Measurements from ENCODE around the gene ABR.

Gene ABR

DNA sequence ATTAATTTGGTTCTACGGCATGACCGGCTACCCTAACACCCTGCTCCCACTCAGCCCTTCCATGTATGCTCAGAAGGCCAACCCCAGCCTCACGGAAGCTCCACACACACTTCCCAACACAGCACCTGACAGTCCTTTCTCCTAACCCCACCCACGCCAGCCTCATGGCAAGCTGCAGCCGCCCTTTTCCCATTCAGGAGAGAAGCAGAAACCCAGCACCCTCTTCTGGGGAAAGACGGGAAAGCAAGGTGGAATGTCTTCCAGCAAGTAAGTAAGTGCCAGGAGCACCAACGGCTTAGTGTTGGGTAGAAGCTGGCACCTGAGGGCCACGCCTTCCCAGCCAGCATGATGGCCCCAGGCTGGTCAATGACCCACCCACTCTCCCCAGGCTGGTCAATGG lies 32.1 kb downstream of the ABR start:
- Histone ChIP-seq H3K9me3 (ENCODE audit: control insufficient read depth, low read length) (no peaks in the 10 kb centered on the region), H3K18ac (ENCODE audit: low read depth in 1 of 2, low read length in 2 of 2) (no peak overlapping the region), H3K27me3 (ENCODE audit: control insufficient read depth in 1 of 2, insufficient read depth in 1 of 2, low read length in 2 of 2) (no peaks in the 10 kb centered on the region), H3K4me3 (ENCODE audit: insufficient read depth in 1 of 2, low read depth in 1 of 2, low read length in 2 of 2) (no peak overlapping the region), H3K4me1 (ENCODE audit: control insufficient read depth, insufficient read depth, low read depth, low read length) (peaks cover 12% of the 10 kb centered on the region), H2BK12ac (ENCODE audit: low read length in 2 of 2) (no peak overlapping the region), H2BK15ac (ENCODE audit: low read depth, poor library complexity, severe bottlenecking) (no peak overlapping the region), H2AFZ (ENCODE audit: low read depth, low read length) (no peak overlapping the region), H3K36me3 (ENCODE audit: control insufficient read depth in 1 of 2, insufficient read depth in 2 of 2, low read depth in 1 of 2, low read length in 2 of 2) (peaks cover 19 to 24% of the 10 kb centered on the region in 2 experiments), H2BK5ac (ENCODE audit: low read depth, low read length, poor library complexity, severe bottlenecking) (no peak overlapping the region), H3K9ac (ENCODE audit: low read length) (no peak overlapping the region), H4K8ac (ENCODE audit: low read length) (no peak overlapping the region), H2BK120ac (ENCODE audit: low read depth, low read length) (no peak overlapping the region), H4K91ac (ENCODE audit: low read length) (no peak overlapping the region), H3K27ac (ENCODE audit: low read length, poor library complexity, severe bottlenecking) (no peak overlapping the region), H3K4me2 (ENCODE audit: low read length, poor library complexity, severe bottlenecking) (no peak overlapping the region), H3K14ac (ENCODE audit: low read length in 2 of 2) (no peak overlapping the region), H2AK5ac (ENCODE audit: low read length, severe bottlenecking) (no peak overlapping the region), H3K79me1 (replicated peaks; ENCODE audit: low read length, poor library complexity, severe bottlenecking) (peaks cover 19% of the 10 kb centered on the region), H3K4ac (ENCODE audit: low read depth in 1 of 2, low read length in 2 of 2) (no peak overlapping the region), H3K23ac (ENCODE audit: low read length in 2 of 2) (no peak overlapping the region)
- peak; percentile 56 for DNase-seq
- WGBS = 62% methylated on average over 8 of the region's 8 CpGs

DNA sequence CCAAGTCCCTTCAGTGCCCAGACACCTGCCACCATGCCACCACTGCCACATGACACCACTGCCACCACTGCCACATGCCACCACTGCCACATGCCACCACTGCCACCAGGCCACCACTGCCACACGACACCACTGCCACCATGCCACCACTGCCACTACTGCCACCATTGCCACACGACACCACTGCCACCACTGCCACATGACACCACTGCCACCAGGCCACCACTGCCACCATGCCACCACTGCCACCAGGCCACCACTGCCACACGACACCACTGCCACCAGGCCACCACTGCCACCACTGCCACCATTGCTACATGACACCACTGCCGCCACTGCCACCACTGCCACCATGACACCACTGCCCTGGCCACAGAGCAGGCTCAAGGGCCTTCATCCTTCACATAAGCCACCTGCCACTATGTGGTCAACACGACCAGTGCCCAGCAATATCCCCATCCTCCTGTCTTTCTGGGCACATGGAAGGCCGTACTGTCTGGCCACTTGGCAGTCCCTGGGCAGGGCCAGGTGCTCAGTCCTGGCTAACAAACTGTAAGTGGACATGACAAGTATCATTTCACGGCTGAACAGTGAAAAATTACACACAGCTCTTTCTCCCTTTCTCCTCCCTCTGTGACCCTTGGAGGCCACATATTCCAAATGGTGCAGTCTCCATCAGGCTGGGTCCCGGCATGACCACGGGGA lies 33.1 kb downstream of the ABR start:
- H4K91ac ChIP-seq (ENCODE audit: low read length) = no peak overlapping the region
- H2BK5ac ChIP-seq (ENCODE audit: low read depth, low read length, poor library complexity, severe bottlenecking) = no peak overlapping the region
- H3K27ac ChIP-seq (ENCODE audit: low read length, poor library complexity, severe bottlenecking) = no peak overlapping the region
- peaks cover 12% of the 10 kb centered on the region for H3K4me1 ChIP-seq (ENCODE audit: control insufficient read depth, insufficient read depth, low read depth, low read length)
- no peak overlapping the region for H2AFZ ChIP-seq (ENCODE audit: low read depth, low read length)
- peaks cover 19% of the 10 kb centered on the region for H3K79me1 ChIP-seq (replicated peaks; ENCODE audit: low read length, poor library complexity, severe bottlenecking)
- no peak overlapping the region for H4K8ac ChIP-seq (ENCODE audit: low read length)
- H2AK5ac ChIP-seq (ENCODE audit: low read length, severe bottlenecking) = no peak overlapping the region
- WGBS = 82% methylated on average over 9 of the region's 9 CpGs
- no peak overlapping the region for H2BK120ac ChIP-seq (ENCODE audit: low read depth, low read length)
- H3K9ac ChIP-seq (ENCODE audit: low read length) = no peak overlapping the region
- H3K23ac ChIP-seq (ENCODE audit: low read length in 2 of 2) = no peak overlapping the region
- peaks cover 19 to 24% of the 10 kb centered on the region in 2 experiments for H3K36me3 ChIP-seq (ENCODE audit: control insufficient read depth in 1 of 2, insufficient read depth in 2 of 2, low read depth in 1 of 2, low read length in 2 of 2)
- no peak overlapping the region for H2BK12ac ChIP-seq (ENCODE audit: low read length in 2 of 2)
- H3K27me3 ChIP-seq (ENCODE audit: control insufficient read depth in 1 of 2, insufficient read depth in 1 of 2, low read length in 2 of 2) = no peaks in the 10 kb centered on the region
- no peaks in the 10 kb centered on the region for H3K9me3 ChIP-seq (ENCODE audit: control insufficient read depth, low read length)
- H3K4me3 ChIP-seq (ENCODE audit: insufficient read depth in 1 of 2, low read depth in 1 of 2, low read length in 2 of 2) = no peak overlapping the region
- no peak for DNase-seq
- H3K18ac ChIP-seq (ENCODE audit: low read depth in 1 of 2, low read length in 2 of 2) = no peak overlapping the region
- no peak overlapping the region for H3K14ac ChIP-seq (ENCODE audit: low read length in 2 of 2)
- no peak overlapping the region for H2BK15ac ChIP-seq (ENCODE audit: low read depth, poor library complexity, severe bottlenecking)
- H3K4ac ChIP-seq (ENCODE audit: low read depth in 1 of 2, low read length in 2 of 2) = no peak overlapping the region
- H3K4me2 ChIP-seq (ENCODE audit: low read length, poor library complexity, severe bottlenecking) = no peak overlapping the region

- Histone ChIP-seq H3K9ac (ENCODE audit: low read length) (no peak overlapping the region), H3K23ac (ENCODE audit: low read length in 2 of 2) (no peak overlapping the region), H2AFZ (ENCODE audit: low read depth, low read length) (no peak overlapping the region)
These were observed 34.3 kb downstream of the ABR start for GRCh38 chr17:1145311-1145986.

DNA sequence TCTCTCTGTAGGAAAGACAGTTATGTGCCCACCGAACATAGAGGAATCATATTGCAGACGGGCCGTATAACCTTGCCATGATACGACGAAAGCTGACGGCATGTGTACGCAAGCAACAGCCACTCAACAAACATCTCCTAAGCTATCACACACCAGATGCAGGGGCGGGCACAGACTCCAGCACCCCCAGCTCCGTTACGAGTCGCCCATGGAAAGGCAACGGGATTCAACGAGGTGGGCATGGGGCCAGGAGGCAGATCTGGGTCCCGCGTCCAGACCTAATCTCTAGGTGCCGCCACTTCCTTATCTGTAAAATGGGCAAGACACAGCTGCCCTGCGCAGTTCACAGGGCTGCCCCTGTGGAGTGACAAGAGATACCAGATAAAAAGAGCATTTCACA lies 35.6 kb downstream of the ABR start:
- no peak overlapping the region for H2AK5ac ChIP-seq (ENCODE audit: low read length, severe bottlenecking)
- no peaks in the 10 kb centered on the region for H3K27me3 ChIP-seq (ENCODE audit: control insufficient read depth in 1 of 2, insufficient read depth in 1 of 2, low read length in 2 of 2)
- no peak overlapping the region for H3K18ac ChIP-seq (ENCODE audit: low read depth in 1 of 2, low read length in 2 of 2)
- no peak overlapping the region for H2BK5ac ChIP-seq (ENCODE audit: low read depth, low read length, poor library complexity, severe bottlenecking)
- H3K9ac ChIP-seq (ENCODE audit: low read length) = no peak overlapping the region
- no peak overlapping the region for H4K8ac ChIP-seq (ENCODE audit: low read length)
- no peak overlapping the region for H2AFZ ChIP-seq (ENCODE audit: low read depth, low read length)
- H2BK15ac ChIP-seq (ENCODE audit: low read depth, poor library complexity, severe bottlenecking) = no peak overlapping the region
- peaks cover 19% of the 10 kb centered on the region for H3K4me1 ChIP-seq (ENCODE audit: control insufficient read depth, insufficient read depth, low read depth, low read length)
- no peak overlapping the region for H3K4me2 ChIP-seq (ENCODE audit: low read length, poor library complexity, severe bottlenecking)
- H3K23ac ChIP-seq (ENCODE audit: low read length in 2 of 2) = no peak overlapping the region
- WGBS = 94% methylated on average over 17 of the region's 17 CpGs
- H3K9me3 ChIP-seq (ENCODE audit: control insufficient read depth, low read length) = no peaks in the 10 kb centered on the region
- peaks cover 15% of the 10 kb centered on the region for H3K79me1 ChIP-seq (replicated peaks; ENCODE audit: low read length, poor library complexity, severe bottlenecking)
- H3K27ac ChIP-seq (ENCODE audit: low read length, poor library complexity, severe bottlenecking) = no peak overlapping the region
- peaks cover 6 to 19% of the 10 kb centered on the region in 2 experiments for H3K36me3 ChIP-seq (ENCODE audit: control insufficient read depth in 1 of 2, insufficient read depth in 2 of 2, low read depth in 1 of 2, low read length in 2 of 2)
- no peak for DNase-seq
- no peak overlapping the region for H4K91ac ChIP-seq (ENCODE audit: low read length)
- no peak overlapping the region for H2BK12ac ChIP-seq (ENCODE audit: low read length in 2 of 2)
- H2BK120ac ChIP-seq (ENCODE audit: low read depth, low read length) = no peak overlapping the region
- no peak overlapping the region for H3K4ac ChIP-seq (ENCODE audit: low read depth in 1 of 2, low read length in 2 of 2)
- H3K4me3 ChIP-seq (ENCODE audit: insufficient read depth in 1 of 2, low read depth in 1 of 2, low read length in 2 of 2) = no peak overlapping the region
- H3K14ac ChIP-seq (ENCODE audit: low read length in 2 of 2) = no peak overlapping the region

More at GRCh38 chr17:1145311-1145986, 34.3 kb downstream of the ABR start:
- no peak overlapping the region for H4K8ac ChIP-seq (ENCODE audit: low read length)
- no peak overlapping the region for H2BK12ac ChIP-seq (ENCODE audit: low read length in 2 of 2)
- no peaks in the 10 kb centered on the region for H3K9me3 ChIP-seq (ENCODE audit: control insufficient read depth, low read length)
- no peak overlapping the region for H2AK5ac ChIP-seq (ENCODE audit: low read length, severe bottlenecking)
- H3K36me3 ChIP-seq (ENCODE audit: control insufficient read depth in 1 of 2, insufficient read depth in 2 of 2, low read depth in 1 of 2, low read length in 2 of 2) = peaks cover 16 to 19% of the 10 kb centered on the region in 2 experiments
- H3K27me3 ChIP-seq (ENCODE audit: control insufficient read depth in 1 of 2, insufficient read depth in 1 of 2, low read length in 2 of 2) = no peaks in the 10 kb centered on the region
- H3K27ac ChIP-seq (ENCODE audit: low read length, poor library complexity, severe bottlenecking) = no peak overlapping the region
- no peak overlapping the region for H3K14ac ChIP-seq (ENCODE audit: low read length in 2 of 2)
- peaks cover 12% of the 10 kb centered on the region for H3K4me1 ChIP-seq (ENCODE audit: control insufficient read depth, insufficient read depth, low read depth, low read length)
- H2BK15ac ChIP-seq (ENCODE audit: low read depth, poor library complexity, severe bottlenecking) = no peak overlapping the region
- H4K91ac ChIP-seq (ENCODE audit: low read length) = no peak overlapping the region
- no peak overlapping the region for H3K4me2 ChIP-seq (ENCODE audit: low read length, poor library complexity, severe bottlenecking)
- no peak overlapping the region for H3K18ac ChIP-seq (ENCODE audit: low read depth in 1 of 2, low read length in 2 of 2)
- no peak overlapping the region for H3K4me3 ChIP-seq (ENCODE audit: insufficient read depth in 1 of 2, low read depth in 1 of 2, low read length in 2 of 2)
- H3K4ac ChIP-seq (ENCODE audit: low read depth in 1 of 2, low read length in 2 of 2) = no peak overlapping the region
- H3K79me1 ChIP-seq (replicated peaks; ENCODE audit: low read length, poor library complexity, severe bottlenecking) = peaks cover 17% of the 10 kb centered on the region
- H2BK120ac ChIP-seq (ENCODE audit: low read depth, low read length) = no peak overlapping the region
- WGBS = 85% methylated on average over 13 of the region's 14 CpGs
- H2BK5ac ChIP-seq (ENCODE audit: low read depth, low read length, poor library complexity, severe bottlenecking) = no peak overlapping the region
- no peak for DNase-seq
